Psoas muscle (tissue), 8 donors: ENCODE data around the gene HTR4. TPM values are rescaled to one million over a fixed set of nuclear protein-coding genes. Genes with fewer than 3 reads are reported as not detected.

Experiments used
- ATAC-seq, 4 donors: fragments of 200-7000 bp; cut with Tn5 transposase; one replicate each; pipeline ENCODE4 v1.9.1; 2020; ENCODE audit warnings: moderate library complexity in 3 of 4, mild to moderate bottlenecking in 2 of 4
- DNase-seq, 2 donors: peaks; one replicate each; pipeline ENCODE4 v3.0.0-alpha.2; 2020
- H3K27ac ChIP-seq: fragments of 200-600 bp; one replicate; pipeline ENCODE4 v1.8.0; 2022
- H3K27me3 ChIP-seq, 3 donors: fragments of 200-600 bp in 1 of 3; one replicate each; pipeline versions ENCODE4 v1.6.1 to v1.8.0; 2013 to 2022; ENCODE audit warnings: low read length in 2 of 3, mild to moderate bottlenecking in 2 of 3, moderate library complexity in 1 of 3; ENCODE audit not compliant: insufficient read depth in 3 of 3
- H3K36me3 ChIP-seq, 2 donors: fragments of 200-600 bp in 1 of 2; one replicate each; pipeline versions ENCODE4 v1.6.1 to v1.8.0; 2013 to 2022; ENCODE audit warnings: low read depth in 1 of 2, mild to moderate bottlenecking in 1 of 2, moderate library complexity in 1 of 2; ENCODE audit not compliant: insufficient read depth in 1 of 2
- H3K4me1 ChIP-seq: fragments of 200-600 bp; one replicate; pipeline ENCODE4 v1.8.0; 2022
- H3K4me3 ChIP-seq: fragments of 200-600 bp; one replicate; pipeline ENCODE4 v1.8.0; 2022; ENCODE audit warnings: mild to moderate bottlenecking
- H3K9me3 ChIP-seq: fragments of 200-600 bp; one replicate; pipeline ENCODE4 v1.8.0; 2022
- WGBS, 3 donors: extraction: QIAGEN DNeasy Blood & Tissue Kit; methylation state at CpG; one replicate each; pipeline versions ENCODE4 v1.1.6 to v1.1.7; 2013; 5-methylcytosine and 5-hydroxymethylcytosine counted together
- intact Hi-C, 2 donors: fragments of 100-400 bp; cut with DNase I; formaldehyde crosslinking; loops; one replicate each; pipeline versions ENCODE4 v1.11.0 to v1.14.2; 2022
- polyA plus RNA-seq, 3 donors: library from polyadenylated mRNA; stranded (reverse); fragments of 200-250 nt; gene quantifications; one replicate each; pipeline ENCODE4 v1.2.3, GENCODE V29; 2013
- total RNA-seq, 4 donors: library from RNA; stranded (reverse); fragmentation: NEBNext Ultra II Directional in 2 of 4; extraction: Animal tissue kit (Norgen Biotek cat#: 25700) in 2 of 4; gene quantifications; one replicate each; pipeline versions ENCODE4 v1.2.1 to v1.2.4, GENCODE V29; 2021 to 2023
- TF ChIP-seq, protein P1 (sequence below): fragments of 200-600 bp; IDR thresholded peaks from one replicate; pipeline ENCODE4 v1.8.0; 2022; ENCODE audit warnings: antibody characterized with exemption
- donor health status: healthy with polysubstance abuse.
- donor health status: DM: no; HTN: no; CAD: no; lungs with moderate emphysema.
- donor health status: Bipolar disorder and iron deficiency.
- donor health status: healthy.
- donor health status: DM: yes; HTN: yes; CAD: no.
- donor health status: DM: no; HTN: no; CAD: no.
- donor health status: DM: no; HTN: no; CAD: no.
- donor health status: DM: yes; HTN: yes; CAD: no.

The HTR4 gene
- total and polyA plus RNA-seq, 7 donors, result 0.01 to 0.46 (median 0.17) TPM; not detected in 3

DNA sequence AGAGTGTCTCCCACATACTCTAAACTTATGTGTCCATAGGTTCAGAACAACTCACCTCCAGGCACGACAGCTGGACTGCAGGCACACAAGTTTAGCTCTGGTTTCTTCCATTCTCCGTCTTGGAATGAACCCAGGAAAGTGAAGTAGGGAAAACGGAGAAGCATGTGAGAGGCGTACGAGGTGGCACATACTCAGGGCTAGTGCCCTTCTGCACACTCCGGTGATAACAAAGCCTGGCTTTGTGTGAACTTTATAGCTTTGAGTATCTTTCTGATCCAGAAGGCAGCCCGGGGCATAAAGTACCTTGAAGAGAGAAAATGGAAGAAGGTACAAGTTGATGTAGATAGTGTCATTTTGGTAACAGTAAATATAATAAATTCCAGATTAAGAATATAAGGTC lies 11.1 kb upstream of the HTR4 start:
- no peaks in the 10 kb centered on the region for H3K36me3 ChIP-seq
- H3K4me3 ChIP-seq, result no peak overlapping the region
- DNase-seq, result no peak
- intact Hi-C loops, result no loop called here
- 67 to 75% (median 75%) methylated on average over 7 of the region's 7 CpGs for WGBS, 3 donors
- ATAC-seq, result no peak
- no peaks in the 10 kb centered on the region for H3K9me3 ChIP-seq
- H3K4me1 ChIP-seq, result no peaks in the 10 kb centered on the region
- TF ChIP-seq, protein P1, sequence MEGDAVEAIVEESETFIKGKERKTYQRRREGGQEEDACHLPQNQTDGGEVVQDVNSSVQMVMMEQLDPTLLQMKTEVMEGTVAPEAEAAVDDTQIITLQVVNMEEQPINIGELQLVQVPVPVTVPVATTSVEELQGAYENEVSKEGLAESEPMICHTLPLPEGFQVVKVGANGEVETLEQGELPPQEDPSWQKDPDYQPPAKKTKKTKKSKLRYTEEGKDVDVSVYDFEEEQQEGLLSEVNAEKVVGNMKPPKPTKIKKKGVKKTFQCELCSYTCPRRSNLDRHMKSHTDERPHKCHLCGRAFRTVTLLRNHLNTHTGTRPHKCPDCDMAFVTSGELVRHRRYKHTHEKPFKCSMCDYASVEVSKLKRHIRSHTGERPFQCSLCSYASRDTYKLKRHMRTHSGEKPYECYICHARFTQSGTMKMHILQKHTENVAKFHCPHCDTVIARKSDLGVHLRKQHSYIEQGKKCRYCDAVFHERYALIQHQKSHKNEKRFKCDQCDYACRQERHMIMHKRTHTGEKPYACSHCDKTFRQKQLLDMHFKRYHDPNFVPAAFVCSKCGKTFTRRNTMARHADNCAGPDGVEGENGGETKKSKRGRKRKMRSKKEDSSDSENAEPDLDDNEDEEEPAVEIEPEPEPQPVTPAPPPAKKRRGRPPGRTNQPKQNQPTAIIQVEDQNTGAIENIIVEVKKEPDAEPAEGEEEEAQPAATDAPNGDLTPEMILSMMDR, result no peak
- peaks cover 0 to 7% (median 0%) of the 10 kb centered on the region in 3 donors for H3K27me3 ChIP-seq
- no peak overlapping the region for H3K27ac ChIP-seq

DNA sequence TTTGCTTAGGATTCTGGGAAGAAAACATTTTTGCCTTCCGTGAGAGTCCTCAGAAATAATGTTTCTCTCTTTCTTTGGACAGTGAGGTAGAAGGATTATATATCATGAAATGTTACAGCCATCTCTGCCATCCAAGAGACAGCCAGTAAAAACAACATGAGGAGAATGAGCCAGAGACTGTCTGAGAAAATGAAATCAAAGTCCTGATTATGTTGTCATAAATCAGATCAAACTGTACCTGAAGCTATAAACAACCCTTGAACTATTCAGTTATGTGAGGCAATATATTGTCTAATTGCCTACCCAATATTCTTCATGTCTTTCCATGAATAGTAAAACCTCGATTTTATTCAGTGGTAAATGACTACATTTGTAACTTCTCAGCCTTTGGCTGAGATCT lies 9.2 kb upstream of the HTR4 start:
- DNase-seq, result no peak
- intact Hi-C loops, result no loop called here
- no peaks in the 10 kb centered on the region for H3K36me3 ChIP-seq
- TF ChIP-seq, protein P1, result no peak
- 59 to 71% (median 70%) methylated on average over 2 of the region's 2 CpGs for WGBS, 3 donors
- no peak overlapping the region for H3K27ac ChIP-seq
- H3K4me1 ChIP-seq, result no peaks in the 10 kb centered on the region
- ATAC-seq, result no peak
- peaks cover 0 to 18% (median 2%) of the 10 kb centered on the region in 3 donors for H3K27me3 ChIP-seq
- no peak overlapping the region for H3K4me3 ChIP-seq
- no peaks in the 10 kb centered on the region for H3K9me3 ChIP-seq

DNA sequence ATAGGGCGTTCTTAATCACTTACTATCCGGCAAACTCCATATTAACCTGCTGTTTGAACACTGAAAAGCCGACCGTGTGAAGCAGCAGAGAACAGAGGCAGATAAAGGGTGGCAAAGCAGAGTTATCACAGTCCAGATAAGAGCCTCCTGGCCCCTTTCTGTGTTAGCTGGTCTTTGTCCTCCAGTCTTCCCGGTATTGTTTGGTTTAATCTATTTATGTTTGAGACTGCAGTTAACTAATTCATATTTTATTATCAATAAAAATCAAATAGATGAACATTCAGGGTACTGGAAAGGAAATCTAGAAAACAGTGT lies 6.0 kb upstream of the HTR4 start:
- Histone ChIP-seq H3K4me1 (no peaks in the 10 kb centered on the region), H3K36me3 (no peaks in the 10 kb centered on the region), H3K9me3 (no peaks in the 10 kb centered on the region), H3K27me3 (peaks cover 3 to 46% (median 3%) of the 10 kb centered on the region in 3 donors), H3K27ac (no peak overlapping the region), H3K4me3 (no peak overlapping the region)
- 22 to 41% (median 35%) methylated on average over 5 of the region's 5 CpGs for WGBS, 3 donors
- no peak for DNase-seq
- TF ChIP-seq, protein P1, result no peak
- no peak for ATAC-seq
- intact Hi-C loops, result no loop called here

DNA sequence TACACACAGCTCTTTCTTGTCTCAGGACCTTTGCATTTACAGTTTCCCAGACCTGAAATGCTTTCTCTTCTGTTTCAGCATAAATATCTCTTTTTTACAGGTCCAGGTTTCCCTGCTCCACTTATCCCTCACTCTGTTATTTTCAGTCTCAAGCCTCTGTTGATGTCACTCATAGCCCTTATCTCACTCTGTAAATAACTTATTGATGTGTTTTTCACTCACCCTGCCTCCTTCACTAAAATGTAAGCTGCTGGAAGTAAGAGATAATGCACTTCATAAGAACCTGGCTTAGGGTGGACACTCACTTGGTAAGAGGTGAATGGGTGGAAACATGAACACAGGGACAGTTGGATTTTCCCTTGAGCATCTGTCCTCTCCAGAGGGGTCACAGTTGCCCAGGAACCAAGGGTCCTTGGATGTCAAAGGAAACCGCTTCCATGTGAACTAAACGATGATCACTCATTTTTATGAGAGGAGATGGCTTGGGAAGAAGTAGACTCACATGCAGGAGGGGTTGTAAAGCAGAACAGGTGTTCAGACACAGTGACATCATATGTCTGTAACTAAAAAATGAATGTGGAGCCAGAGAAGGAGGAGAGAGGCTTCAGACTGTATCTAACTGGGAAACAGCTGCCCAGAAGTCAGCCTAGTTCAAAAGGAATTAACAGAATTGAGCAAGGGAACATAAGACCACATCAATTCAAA lies 5.5 kb upstream of the HTR4 start:
- 21 to 56% (median 52%) methylated on average over 2 of the region's 2 CpGs for WGBS, 3 donors
- H3K27ac ChIP-seq, result no peak overlapping the region
- no peaks in the 10 kb centered on the region for H3K36me3 ChIP-seq
- H3K27me3 ChIP-seq, result peaks cover 3 to 51% (median 5%) of the 10 kb centered on the region in 3 donors
- no peaks in the 10 kb centered on the region for H3K4me1 ChIP-seq
- H3K9me3 ChIP-seq, result no peaks in the 10 kb centered on the region
- no peak overlapping the region for H3K4me3 ChIP-seq
- DNase-seq (no peak), ATAC-seq (no peak)
- intact Hi-C loops, result no loop called here
- TF ChIP-seq, protein P1, result no peak
